ENCODE data around the gene GPATCH2L. TPM values are rescaled to one million over a fixed set of nuclear protein-coding genes. Genes with fewer than 3 reads are reported as not detected.

The GPATCH2L gene
- total and polyA plus RNA-seq, 4 donors, result 9.5 to 61.8 (median 36.4) TPM

DNA sequence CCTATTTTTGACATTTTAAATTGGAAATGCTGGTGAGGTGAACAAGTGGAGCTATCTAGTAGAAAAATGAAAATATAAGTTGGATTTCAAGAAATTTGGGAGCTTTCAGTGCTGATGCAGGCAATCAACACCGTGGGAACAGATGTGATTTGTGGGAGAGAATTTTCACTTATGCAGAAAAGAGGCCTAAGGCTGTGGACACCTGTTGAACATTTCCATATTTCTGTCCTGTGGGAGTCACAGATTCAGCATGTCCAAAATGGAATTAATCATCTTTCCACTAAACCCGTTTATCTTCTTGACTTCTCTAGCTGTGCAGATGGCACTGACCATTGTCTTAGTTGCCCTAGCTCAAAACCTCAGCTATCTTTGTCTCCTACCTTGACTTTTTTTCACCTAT, 2.5 kb upstream of the GPATCH2L start:
- intact Hi-C loops (cut with DNase I), result no loop called here
- no peaks in the 10 kb centered on the region for H3K36me3 ChIP-seq (ENCODE audit: control insufficient read depth in 1 of 2, insufficient read depth in 2 of 2, low read length in 1 of 2)
- DNase-seq, result no peak
- ATAC-seq (ENCODE audit: low FRiP score), result no peak
- H3K9me3 ChIP-seq (ENCODE audit: control insufficient read depth, low read length), result peaks cover 1% of the 10 kb centered on the region
- no peaks in the 10 kb centered on the region for H3K27me3 ChIP-seq (ENCODE audit: control insufficient read depth in 1 of 2, insufficient read depth in 2 of 2, low read length in 1 of 2)
- H3K27ac ChIP-seq (ENCODE audit: low read depth in 1 of 2, low read length in 2 of 2), result no peak overlapping the region
- WGBS, 2 donors, result 82 to 88% methylated on average over 2 of the region's 2 CpGs
- H3K4me1 ChIP-seq (ENCODE audit: control insufficient read depth in 1 of 2, insufficient read depth in 2 of 2, low read length in 2 of 2), result peaks cover 0 to 4% of the 10 kb centered on the region in 2 donors
- no peak overlapping the region for H3K4me3 ChIP-seq (ENCODE audit: low read length in 2 of 2)

DNA sequence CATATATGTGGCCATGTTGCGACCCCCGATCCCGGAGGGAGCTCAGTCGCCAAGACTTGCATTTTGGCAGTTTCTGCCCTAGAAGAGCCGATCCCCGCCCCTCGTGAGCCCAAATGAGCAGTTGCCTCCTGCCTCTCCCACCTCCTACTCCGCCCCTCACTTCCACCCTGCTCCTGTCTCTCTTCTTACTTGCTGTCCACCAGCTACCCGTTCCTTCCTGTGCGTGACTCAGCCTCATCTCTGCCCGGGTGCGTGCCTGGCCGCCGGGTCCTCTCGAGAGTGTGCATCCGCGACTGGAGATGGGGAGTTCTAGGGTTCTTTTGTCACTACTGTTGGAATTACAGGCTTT, 585 bp downstream of the GPATCH2L start:
- Histone ChIP-seq H3K27ac (ENCODE audit: low read depth in 1 of 2, low read length in 2 of 2) (peak overlapping the region in 1 of 2 donors; percentile 29), H3K4me1 (ENCODE audit: control insufficient read depth in 1 of 2, insufficient read depth in 2 of 2, low read length in 2 of 2) (peaks cover 1 to 4% of the 10 kb centered on the region in 2 donors), H3K36me3 (ENCODE audit: control insufficient read depth in 1 of 2, insufficient read depth in 2 of 2, low read length in 1 of 2) (no peaks in the 10 kb centered on the region), H3K4me3 (ENCODE audit: low read length in 2 of 2) (peak overlapping the region; percentile 82 to 92), H3K9me3 (ENCODE audit: control insufficient read depth, low read length) (no peaks in the 10 kb centered on the region), H3K27me3 (ENCODE audit: control insufficient read depth in 1 of 2, insufficient read depth in 2 of 2, low read length in 1 of 2) (no peaks in the 10 kb centered on the region)
- intact Hi-C loops (cut with DNase I), result no loop called here
- 0 to 1% methylated on average over 16 to 17 of the region's 17 CpGs for WGBS, 2 donors
- peak; percentile 83 to 90 for DNase-seq
- peak; percentile 79 for ATAC-seq (ENCODE audit: low FRiP score)

- H3K4me3 ChIP-seq (ENCODE audit: low read length in 2 of 2), result no peak overlapping the region
- no peaks in the 10 kb centered on the region for H3K27me3 ChIP-seq (ENCODE audit: control insufficient read depth in 1 of 2, insufficient read depth in 2 of 2, low read length in 1 of 2)
- H3K27ac ChIP-seq (ENCODE audit: low read depth in 1 of 2, low read length in 2 of 2), result no peak overlapping the region
- DNase-seq, result no peak
- H3K36me3 ChIP-seq (ENCODE audit: control insufficient read depth in 1 of 2, insufficient read depth in 2 of 2, low read length in 1 of 2), result no peaks in the 10 kb centered on the region
- intact Hi-C loops (cut with DNase I), result no loop called here
- 71 to 81% methylated on average over 1 of the region's 1 CpG for WGBS, 2 donors
- no peak for ATAC-seq (ENCODE audit: low FRiP score)
- H3K9me3 ChIP-seq (ENCODE audit: control insufficient read depth, low read length), result no peaks in the 10 kb centered on the region
- H3K4me1 ChIP-seq (ENCODE audit: control insufficient read depth in 1 of 2, insufficient read depth in 2 of 2, low read length in 2 of 2), result peaks cover 1 to 4% of the 10 kb centered on the region in 2 donors
These were observed 2.2 kb downstream of the GPATCH2L start for GRCh38 chr14:76153919-76154318.

- Histone ChIP-seq H3K4me1 (ENCODE audit: control insufficient read depth in 1 of 2, insufficient read depth in 2 of 2, low read length in 2 of 2) (peaks cover 1 to 4% of the 10 kb centered on the region in 2 donors), H3K27me3 (ENCODE audit: control insufficient read depth in 1 of 2, insufficient read depth in 2 of 2, low read length in 1 of 2) (no peaks in the 10 kb centered on the region), H3K9me3 (ENCODE audit: control insufficient read depth, low read length) (no peaks in the 10 kb centered on the region), H3K27ac (ENCODE audit: low read depth in 1 of 2, low read length in 2 of 2) (no peak overlapping the region), H3K36me3 (ENCODE audit: control insufficient read depth in 1 of 2, insufficient read depth in 2 of 2, low read length in 1 of 2) (peaks cover 0 to 1% of the 10 kb centered on the region in 2 donors), H3K4me3 (ENCODE audit: low read length in 2 of 2) (no peak overlapping the region)
- 89 to 91% methylated on average over 11 of the region's 11 CpGs for WGBS, 2 donors
- no peak for ATAC-seq (ENCODE audit: low FRiP score)
- no peak for DNase-seq
- intact Hi-C loops (cut with DNase I), result no loop called here
These were observed 2.9 kb downstream of the GPATCH2L start for GRCh38 chr14:76154539-76155126.

- no peak for ATAC-seq (ENCODE audit: low FRiP score)
- no peak overlapping the region for H3K4me3 ChIP-seq (ENCODE audit: low read length in 2 of 2)
- peak overlapping the region in 1 of 2 donors; percentile 33 for H3K27ac ChIP-seq (ENCODE audit: low read depth in 1 of 2, low read length in 2 of 2)
- no peaks in the 10 kb centered on the region for H3K9me3 ChIP-seq (ENCODE audit: control insufficient read depth, low read length)
- no peak for DNase-seq
- WGBS, 2 donors, result 59 to 72% methylated on average over 8 of the region's 8 CpGs
- peaks cover 0 to 8% of the 10 kb centered on the region in 2 donors for H3K36me3 ChIP-seq (ENCODE audit: control insufficient read depth in 1 of 2, insufficient read depth in 2 of 2, low read length in 1 of 2)
- intact Hi-C loops (cut with DNase I), result no loop called here
- H3K4me1 ChIP-seq (ENCODE audit: control insufficient read depth in 1 of 2, insufficient read depth in 2 of 2, low read length in 2 of 2), result peaks cover 5 to 8% of the 10 kb centered on the region in 2 donors
- H3K27me3 ChIP-seq (ENCODE audit: control insufficient read depth in 1 of 2, insufficient read depth in 2 of 2, low read length in 1 of 2), result no peaks in the 10 kb centered on the region
These were observed 12.1 kb downstream of the GPATCH2L start for GRCh38 chr14:76163668-76164363.

DNA sequence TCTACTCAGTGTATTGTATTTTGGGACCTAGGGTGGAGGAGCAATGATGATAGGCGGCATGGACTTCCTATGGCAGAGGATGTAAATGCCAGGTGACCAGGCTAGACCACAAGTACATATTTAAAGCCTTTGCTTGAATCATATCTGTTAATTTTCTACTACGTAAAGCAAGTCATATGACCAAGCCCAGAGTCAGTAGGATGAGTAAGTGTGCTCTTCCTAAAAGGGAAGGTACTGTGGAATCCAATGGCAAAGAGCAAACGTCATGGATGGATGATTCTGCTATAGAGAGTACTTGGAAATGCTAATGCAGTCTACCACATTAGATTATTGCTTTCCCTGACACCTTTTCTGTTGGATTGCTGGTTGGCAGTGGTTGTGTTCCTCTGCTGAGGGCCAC, 16.8 kb downstream of the GPATCH2L start:
- H3K27ac ChIP-seq (ENCODE audit: low read depth in 1 of 2, low read length in 2 of 2), result no peak overlapping the region
- WGBS, 2 donors, result 94 to 95% methylated on average over 3 of the region's 3 CpGs
- H3K36me3 ChIP-seq (ENCODE audit: control insufficient read depth in 1 of 2, insufficient read depth in 2 of 2, low read length in 1 of 2), result peaks cover 0 to 8% of the 10 kb centered on the region in 2 donors
- ATAC-seq (ENCODE audit: low FRiP score), result no peak
- no peaks in the 10 kb centered on the region for H3K9me3 ChIP-seq (ENCODE audit: control insufficient read depth, low read length)
- H3K4me1 ChIP-seq (ENCODE audit: control insufficient read depth in 1 of 2, insufficient read depth in 2 of 2, low read length in 2 of 2), result peaks cover 3 to 4% of the 10 kb centered on the region in 2 donors
- no peak overlapping the region for H3K4me3 ChIP-seq (ENCODE audit: low read length in 2 of 2)
- intact Hi-C loops (cut with DNase I), result no loop called here
- no peak for DNase-seq
- no peaks in the 10 kb centered on the region for H3K27me3 ChIP-seq (ENCODE audit: control insufficient read depth in 1 of 2, insufficient read depth in 2 of 2, low read length in 1 of 2)

DNA sequence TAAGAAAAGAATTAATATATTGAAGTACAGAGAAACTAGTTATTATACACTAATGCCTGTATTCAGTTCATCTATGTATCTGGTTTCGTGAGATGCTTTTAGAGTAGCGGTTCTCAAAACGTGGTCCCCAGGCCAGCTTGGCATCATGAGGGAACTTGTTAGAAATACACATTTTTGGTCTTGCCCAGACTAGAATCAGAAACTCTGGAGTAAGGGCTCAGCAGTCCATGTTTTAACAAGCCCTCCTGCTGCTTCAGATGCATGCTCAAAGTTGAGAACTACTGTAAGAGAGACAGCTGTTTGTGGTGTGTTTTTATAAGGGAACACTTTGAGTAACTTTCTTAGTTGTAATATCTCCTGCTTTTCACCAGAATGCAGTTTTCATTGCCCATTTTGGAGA, 18.1 kb downstream of the GPATCH2L start:
- peaks cover 0 to 8% of the 10 kb centered on the region in 2 donors for H3K36me3 ChIP-seq (ENCODE audit: control insufficient read depth in 1 of 2, insufficient read depth in 2 of 2, low read length in 1 of 2)
- H3K9me3 ChIP-seq (ENCODE audit: control insufficient read depth, low read length), result no peaks in the 10 kb centered on the region
- no peak for ATAC-seq (ENCODE audit: low FRiP score)
- no peak overlapping the region for H3K27ac ChIP-seq (ENCODE audit: low read depth in 1 of 2, low read length in 2 of 2)
- H3K27me3 ChIP-seq (ENCODE audit: control insufficient read depth in 1 of 2, insufficient read depth in 2 of 2, low read length in 1 of 2), result no peaks in the 10 kb centered on the region
- no peak for DNase-seq
- 72 to 83% methylated on average over 3 of the region's 3 CpGs for WGBS, 2 donors
- H3K4me3 ChIP-seq (ENCODE audit: low read length in 2 of 2), result no peak overlapping the region
- no peaks in the 10 kb centered on the region for H3K4me1 ChIP-seq (ENCODE audit: control insufficient read depth in 1 of 2, insufficient read depth in 2 of 2, low read length in 2 of 2)
- intact Hi-C loops (cut with DNase I), result no loop called here

- 90 to 95% methylated on average over 2 of the region's 2 CpGs for WGBS, 2 donors
- Histone ChIP-seq H3K27me3 (ENCODE audit: control insufficient read depth in 1 of 2, insufficient read depth in 2 of 2, low read length in 1 of 2) (no peaks in the 10 kb centered on the region), H3K4me3 (ENCODE audit: low read length in 2 of 2) (no peak overlapping the region), H3K36me3 (ENCODE audit: control insufficient read depth in 1 of 2, insufficient read depth in 2 of 2, low read length in 1 of 2) (peaks cover 5 to 6% of the 10 kb centered on the region in 2 donors), H3K9me3 (ENCODE audit: control insufficient read depth, low read length) (no peaks in the 10 kb centered on the region), H3K4me1 (ENCODE audit: control insufficient read depth in 1 of 2, insufficient read depth in 2 of 2, low read length in 2 of 2) (no peaks in the 10 kb centered on the region), H3K27ac (ENCODE audit: low read depth in 1 of 2, low read length in 2 of 2) (no peak overlapping the region)
- ATAC-seq (ENCODE audit: low FRiP score) (no peak), DNase-seq (no peak)
- intact Hi-C loops (cut with DNase I), result no loop called here
These were observed 23.3 kb downstream of the GPATCH2L start for GRCh38 chr14:76174982-76175381.

DNA sequence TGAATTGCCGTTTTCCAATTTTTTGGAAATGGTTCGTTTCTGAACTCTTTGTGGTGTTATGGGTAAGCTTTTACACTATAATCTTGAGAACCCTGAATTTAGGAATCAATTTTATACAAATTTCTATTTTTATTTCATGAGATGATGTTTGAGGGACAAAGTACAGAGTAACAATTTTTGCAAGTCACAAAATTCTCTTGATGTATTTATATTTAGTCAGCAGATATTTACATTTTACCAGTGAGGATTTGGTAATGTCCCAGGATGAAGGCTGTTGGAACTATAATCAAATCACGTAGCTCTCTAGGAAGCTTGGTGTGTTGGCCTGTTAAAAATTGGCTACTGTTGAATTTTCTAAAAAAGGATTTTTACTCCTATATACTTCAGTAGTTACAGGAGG, 24.2 kb downstream of the GPATCH2L start:
- WGBS, 2 donors, result 82 to 83% methylated on average over 3 of the region's 3 CpGs
- peaks cover 7 to 10% of the 10 kb centered on the region in 2 donors for H3K36me3 ChIP-seq (ENCODE audit: control insufficient read depth in 1 of 2, insufficient read depth in 2 of 2, low read length in 1 of 2)
- no peaks in the 10 kb centered on the region for H3K4me1 ChIP-seq (ENCODE audit: control insufficient read depth in 1 of 2, insufficient read depth in 2 of 2, low read length in 2 of 2)
- no peak overlapping the region for H3K4me3 ChIP-seq (ENCODE audit: low read length in 2 of 2)
- intact Hi-C loops (cut with DNase I), result no loop called here
- H3K9me3 ChIP-seq (ENCODE audit: control insufficient read depth, low read length), result no peaks in the 10 kb centered on the region
- ATAC-seq (ENCODE audit: low FRiP score), result no peak
- H3K27ac ChIP-seq (ENCODE audit: low read depth in 1 of 2, low read length in 2 of 2), result no peak overlapping the region
- H3K27me3 ChIP-seq (ENCODE audit: control insufficient read depth in 1 of 2, insufficient read depth in 2 of 2, low read length in 1 of 2), result no peaks in the 10 kb centered on the region
- no peak for DNase-seq

Data from aorta (tissue), 5 donors.